Central memory CD4-positive, alpha-beta T cell (primary cell): ENCODE data around the gene C1QL4.
"Not testable (repeated sequence)": the region's sequence is repeated elsewhere in the genome, so short reads cannot be mapped to it uniquely, and the experiment has no call there.

ENCODE experiments used
- DNase-seq: peaks from one replicate; pipeline ENCODE4 v3.0.0; 2022

C1QL4 gene

GRCh38 chr12:49333778-49334177, 3.2 kb downstream of the C1QL4 start:
- not testable (repeated sequence) for DNase-seq

GRCh38 chr12:49332891-49333371, 4.1 kb downstream of the C1QL4 start:
- DNase-seq: no peak

- DNase-seq: no peak
These were observed 4.5 kb downstream of the C1QL4 start for GRCh38 chr12:49332441-49332861.

GRCh38 chr12:49331380-49332222, 5.4 kb downstream of the C1QL4 start:
- no peak for DNase-seq

GRCh38 chr12:49330631-49331379, 6.2 kb downstream of the C1QL4 start:
- DNase-seq: no peak

GRCh38 chr12:49330032-49330619, 6.9 kb downstream of the C1QL4 start:
- DNase-seq: no peak

- no peak for DNase-seq
These were observed 8.2 kb downstream of the C1QL4 start for GRCh38 chr12:49328816-49329215.

GRCh38 chr12:49327887-49328286, 9.1 kb downstream of the C1QL4 start:
- no peak for DNase-seq

- DNase-seq: no peak
These were observed 9.6 kb downstream of the C1QL4 start for GRCh38 chr12:49327368-49327767.

- no peak for DNase-seq
These were observed 11.4 kb downstream of the C1QL4 start for GRCh38 chr12:49325606-49326005.

- no peak for DNase-seq
These were observed 13.4 kb downstream of the C1QL4 start for GRCh38 chr12:49323524-49324097.

- DNase-seq: peak; percentile 97
These were observed 14.1 kb downstream of the C1QL4 start, which contains the start of gene TROAP for GRCh38 chr12:49322708-49323523. Gene TROAP (plus strand): TSS chr12:49323255. CDS start chr12:49323609, 354 bp downstream.

GRCh38 chr12:49322367-49322707, 14.7 kb downstream of the C1QL4 start:
- DNase-seq: no peak

- DNase-seq: not testable (repeated sequence)
These were observed 16.4 kb downstream of the C1QL4 start for GRCh38 chr12:49320411-49321103.

- not testable (repeated sequence) for DNase-seq
These were observed 19.9 kb downstream of the C1QL4 start for GRCh38 chr12:49317118-49317517.

- DNase-seq: no peak
These were observed 22.2 kb downstream of the C1QL4 start for GRCh38 chr12:49314811-49315210.

GRCh38 chr12:49310451-49311000, 26.5 kb downstream of the C1QL4 start:
- not testable (repeated sequence) for DNase-seq

GRCh38 chr12:49309386-49309785, 27.6 kb downstream of the C1QL4 start:
- DNase-seq: no peak

- no peak for DNase-seq
These were observed 31.1 kb downstream of the C1QL4 start for GRCh38 chr12:49305762-49306510.

- no peak for DNase-seq
These were observed 32.8 kb downstream of the C1QL4 start for GRCh38 chr12:49304161-49304560.
